NT2/D1 (cell line): ENCODE data around the gene MLC1.

Source experiments
- YY1 ChIP-seq: IDR thresholded peaks from 2 replicates; pipeline ENCODE4 v1.6.1; 2011; ENCODE audit not compliant: insufficient read length, insufficient read depth
- ZNF274 ChIP-seq: IDR thresholded peaks from 2 replicates; pipeline ENCODE4 v1.6.1; 2011; ENCODE audit warnings: mild to moderate bottlenecking, low read depth, low read length

DNA sequence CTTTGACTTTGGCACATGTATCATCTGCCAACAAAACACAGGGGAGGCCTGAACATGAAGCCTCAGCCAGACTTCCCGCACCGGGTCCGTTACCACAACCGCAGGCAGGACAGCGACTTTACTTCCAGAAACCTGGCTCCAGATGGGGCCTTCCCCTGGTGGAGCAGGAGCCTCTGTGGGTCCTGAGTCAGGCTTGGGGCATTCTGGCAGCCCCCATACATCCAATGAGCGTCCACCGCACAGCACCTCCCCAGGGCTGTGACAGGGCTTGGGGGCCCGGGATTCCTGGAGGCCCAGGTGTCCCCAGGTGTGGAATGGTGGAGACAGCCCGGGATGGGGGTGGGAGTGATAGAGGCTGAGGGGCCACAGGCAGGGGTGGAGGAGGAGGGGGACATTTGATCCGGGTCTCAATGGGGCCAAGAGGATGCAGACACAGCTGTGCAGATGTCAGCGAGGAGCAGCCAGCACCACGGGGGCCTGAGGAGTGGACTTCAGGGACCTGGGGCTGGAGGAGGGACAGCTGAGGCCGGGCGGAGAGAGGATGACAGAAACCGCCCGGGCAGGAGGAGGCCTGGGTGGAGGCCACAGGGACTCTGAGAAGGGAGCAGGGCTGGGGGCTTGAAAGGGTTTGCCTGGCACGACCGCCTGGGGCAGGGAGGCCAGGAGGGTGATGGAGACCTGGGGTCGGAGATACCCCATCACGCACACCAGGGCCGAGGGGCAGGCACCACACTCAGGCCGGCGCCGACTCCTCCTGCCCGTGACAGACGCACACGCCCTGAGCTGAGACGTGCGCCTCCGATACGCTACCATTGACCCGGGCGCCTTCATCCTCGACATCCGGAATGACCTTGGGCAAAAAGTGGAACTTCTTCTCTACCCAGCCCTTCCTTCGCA is 35.7 kb downstream of the MLC1 start:
- TF ChIP-seq ZNF274 (no peak), YY1 (no peak)
